NCI-H82 (cell line): ENCODE data around the gene MPST.
"Not testable (repeated sequence)": the region's sequence is repeated elsewhere in the genome, so short reads cannot be mapped to it uniquely, and the experiment has no call there.

Experiments
- DNase-seq: peaks from one replicate; lab custom pipeline; 2025; lab: John Stamatoyannopoulos, UW

The MPST gene

GRCh38 chr22:37060801-37061610 is 41.5 kb downstream of the MPST start:
- no peak for DNase-seq

GRCh38 chr22:37061611-37062375 is 42.3 kb downstream of the MPST start:
- no peak for DNase-seq

- no peak for DNase-seq
Measured at GRCh38 chr22:37062376-37062675, 42.8 kb downstream of the MPST start.

GRCh38 chr22:37062702-37063381 is 43.3 kb downstream of the MPST start:
- no peak for DNase-seq

- DNase-seq: no peak
Measured at GRCh38 chr22:37063431-37064420, 44.2 kb downstream of the MPST start.

GRCh38 chr22:37064553-37064952 is 45.0 kb downstream of the MPST start:
- no peak for DNase-seq

GRCh38 chr22:37065180-37065579 is 45.6 kb downstream of the MPST start:
- no peak for DNase-seq

- no peak for DNase-seq
Measured at GRCh38 chr22:37065961-37066360, 46.4 kb downstream of the MPST start.

GRCh38 chr22:37067428-37067827 is 47.9 kb downstream of the MPST start:
- no peak for DNase-seq

- peak; percentile 57 for DNase-seq
Measured at GRCh38 chr22:37068859-37069258, 49.3 kb downstream of the MPST start.

- no peak for DNase-seq
Measured at GRCh38 chr22:37069319-37069718, 49.8 kb downstream of the MPST start.

- no peak for DNase-seq
Measured at GRCh38 chr22:37069719-37070118, 50.2 kb downstream of the MPST start.

GRCh38 chr22:37070334-37070733 is 50.8 kb downstream of the MPST start:
- no peak for DNase-seq

- DNase-seq: no peak
Measured at GRCh38 chr22:37070744-37071143, 51.2 kb downstream of the MPST start.

- DNase-seq: not testable (repeated sequence)
Measured at GRCh38 chr22:37071850-37072592, 52.5 kb downstream of the MPST start.

- DNase-seq: no peak
Measured at GRCh38 chr22:37072673-37073072, 53.1 kb downstream of the MPST start.

GRCh38 chr22:37074537-37074936 is 55.0 kb downstream of the MPST start:
- DNase-seq: no peak

GRCh38 chr22:37075046-37075445 is 55.5 kb downstream of the MPST start:
- DNase-seq: no peak

- DNase-seq: no peak
Measured at GRCh38 chr22:37075822-37076433, 56.4 kb downstream of the MPST start.

GRCh38 chr22:37077802-37078448 is 58.4 kb downstream of the MPST start:
- DNase-seq: peak; percentile 63
